Stimulated activated CD8-positive, alpha-beta memory T cell treated with anti-CD3 and anti-CD28 coated beads, Interleukin-2, amount 100 ng/mL, for 48 hours (primary cell): Measurements from ENCODE around the gene ANKMY1.
A peak's percentile ranks its signal among the peaks of the same experiment; 100 is the strongest.

ENCODE experiments used
- DNase-seq, 2 donors: peaks; one replicate each; pipeline ENCODE4 v3.0.0-alpha.2; 2020; ENCODE audit warnings: low read depth in 2 of 2

ANKMY1 gene

GRCh38 chr2:240557808-240558207 lies at the start of gene ANKMY1:
TSS of gene ANKMY1 (minus strand) at chr2:240557988. CDS start at chr2:240557335, 653 bp downstream.
- peak; percentile 66 to 69 for DNase-seq

- no peak for DNase-seq
Measured at GRCh38 chr2:240605867-240606743, 48.3 kb upstream of the ANKMY1 start.

- no peak for DNase-seq
Measured at GRCh38 chr2:240604939-240605716, 47.3 kb upstream of the ANKMY1 start.

- DNase-seq = no peak
Measured at GRCh38 chr2:240604291-240604938, 46.6 kb upstream of the ANKMY1 start.

GRCh38 chr2:240603846-240604245 lies 46.1 kb upstream of the ANKMY1 start:
- DNase-seq = no peak

- DNase-seq = no peak
Measured at GRCh38 chr2:240603081-240603835, 45.5 kb upstream of the ANKMY1 start.

GRCh38 chr2:240602266-240603050 lies 44.7 kb upstream of the ANKMY1 start:
- DNase-seq = no peak

- DNase-seq = no peak
Measured at GRCh38 chr2:240601831-240602160, 44.0 kb upstream of the ANKMY1 start.

- DNase-seq = no peak
Measured at GRCh38 chr2:240601061-240601830, 43.5 kb upstream of the ANKMY1 start.

GRCh38 chr2:240600451-240600961 lies 42.7 kb upstream of the ANKMY1 start:
- no peak for DNase-seq

- no peak for DNase-seq
Measured at GRCh38 chr2:240599141-240599583, 41.4 kb upstream of the ANKMY1 start.

- DNase-seq = no peak
Measured at GRCh38 chr2:240598311-240598911, 40.6 kb upstream of the ANKMY1 start.

GRCh38 chr2:240597419-240598181 lies 39.8 kb upstream of the ANKMY1 start:
- no peak for DNase-seq

GRCh38 chr2:240597054-240597418 lies 39.2 kb upstream of the ANKMY1 start:
- no peak for DNase-seq

GRCh38 chr2:240596491-240596931 lies 38.7 kb upstream of the ANKMY1 start:
- no peak for DNase-seq

GRCh38 chr2:240596080-240596460 lies 38.3 kb upstream of the ANKMY1 start:
- DNase-seq = no peak

- peak in 1 of 2 donors; percentile 32 for DNase-seq
Measured at GRCh38 chr2:240595381-240596079, 37.7 kb upstream of the ANKMY1 start.
